ENCODE measurements around the gene PRKCE. TPM values are rescaled to one million over a fixed set of nuclear protein-coding genes. Genes with fewer than 3 reads are reported as not detected.
"Not testable (repeated sequence)": the region's sequence is repeated elsewhere in the genome, so short reads cannot be mapped to it uniquely, and the experiment has no call there.

PRKCE gene
- total RNA-seq, 2 donors from 2014 or later = 7.3 to 20.8 TPM

DNA sequence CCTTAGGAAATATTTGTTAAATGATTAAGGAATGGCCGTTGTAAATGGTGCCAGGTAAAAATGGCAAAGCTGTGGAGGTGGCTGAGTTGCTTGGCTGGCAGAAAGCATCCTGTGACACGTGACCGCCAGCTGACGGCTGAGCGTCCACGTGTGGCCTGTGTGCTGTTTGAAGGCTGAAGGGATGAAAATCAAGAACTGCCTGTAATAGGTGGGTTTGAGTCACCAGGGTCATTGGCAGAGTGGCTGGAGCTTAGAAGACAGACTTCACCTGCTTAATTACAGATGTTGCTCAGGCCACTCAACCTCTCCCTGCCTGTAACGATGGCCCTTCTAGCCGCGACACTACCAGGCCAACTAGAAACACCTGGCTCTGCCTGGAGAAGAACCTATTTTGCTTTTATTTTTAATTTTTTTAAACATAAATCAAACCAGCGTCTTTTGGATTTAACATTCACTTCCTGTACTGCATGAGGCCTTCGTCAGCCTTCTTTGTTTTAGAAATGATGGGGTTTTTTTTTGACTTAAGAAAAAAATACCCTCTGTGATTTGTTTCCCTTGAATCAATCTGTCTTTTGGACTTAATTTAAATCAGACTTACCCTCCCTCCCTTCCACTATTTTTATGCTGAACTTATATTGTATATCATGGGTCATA lies 206.5 kb downstream of the PRKCE start:
- no peaks in the 10 kb centered on the region for H3K27me3 ChIP-seq
- H3K36me3 ChIP-seq (replicated peaks in 1 of 2; ENCODE audit: insufficient read depth in 1 of 2, low read depth in 2 of 2) = no peaks in the 10 kb centered on the region
- TF ChIP-seq POLR2A (IDR thresholded peaks at IDR 0.05) = no peak
- ATAC-seq = peak; percentile 96
- WGBS, 2 donors = 31 to 44% methylated on average over 11 of the region's 11 CpGs
- H3K27ac ChIP-seq = peak overlapping the region in 3 of 4 donors; percentile 7 to 38 (median 32)
- peaks cover 23% of the 10 kb centered on the region for H3K4me1 ChIP-seq
- no peak overlapping the region for H3K4me3 ChIP-seq
- peak; percentile 84 to 89 (median 86) for DNase-seq
- H3K9me3 ChIP-seq = no peaks in the 10 kb centered on the region
- intact Hi-C loops (cut with DNase I) = no loop called here

DNA sequence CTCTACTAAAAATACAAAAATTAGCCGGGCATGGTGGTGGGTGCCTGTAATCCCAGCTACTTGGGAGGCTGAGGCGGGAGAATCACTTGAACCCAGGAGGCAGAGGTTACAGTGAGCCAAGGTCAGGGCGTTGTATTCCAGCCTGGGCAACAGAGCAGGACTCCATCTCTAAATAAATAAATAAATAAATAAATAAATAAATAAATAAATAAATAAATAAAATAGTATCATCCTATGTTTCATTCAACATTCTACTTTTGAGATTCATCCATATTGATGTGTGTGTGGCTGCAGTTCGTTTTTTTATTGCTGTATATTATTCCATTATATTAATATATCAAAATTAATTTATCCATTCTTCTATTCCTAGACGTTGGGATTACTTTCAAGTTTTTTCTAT lies 207.4 kb downstream of the PRKCE start:
- ATAC-seq; H3K9me3 ChIP-seq; H3K36me3 ChIP-seq (replicated peaks in 1 of 2; ENCODE audit: insufficient read depth in 1 of 2, low read depth in 2 of 2); intact Hi-C loops (cut with DNase I); H3K27me3 ChIP-seq; H3K4me3 ChIP-seq; H3K27ac ChIP-seq; DNase-seq: not testable (repeated sequence)
- WGBS, 2 donors = 86 to 88% methylated on average over 5 of the region's 5 CpGs
- peaks cover 17% of the 10 kb centered on the region for H3K4me1 ChIP-seq

DNA sequence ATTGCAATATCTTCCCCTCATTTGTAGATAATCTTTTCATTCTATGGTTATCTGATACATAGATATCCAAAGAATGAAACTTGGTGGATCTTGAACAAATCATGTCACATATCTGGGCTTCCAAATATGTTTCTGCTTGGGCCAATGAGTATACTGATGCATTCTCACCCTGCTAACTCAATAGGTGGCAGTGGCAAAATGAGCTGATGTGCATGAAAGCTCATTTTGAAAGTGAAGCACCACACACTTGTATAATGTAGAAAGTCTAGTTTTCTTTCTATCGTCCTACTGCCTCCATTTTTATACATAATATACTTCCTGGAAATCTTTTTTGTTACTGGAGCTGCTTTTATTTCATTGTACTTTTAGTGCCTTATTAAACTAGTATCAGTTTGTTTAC lies 208.2 kb downstream of the PRKCE start:
- no peaks in the 10 kb centered on the region for H3K9me3 ChIP-seq
- H3K27ac ChIP-seq = peak overlapping the region in 1 of 4 donors; percentile 24
- DNase-seq = no peak
- WGBS, 2 donors = 61 to 71% methylated on average over 1 of the region's 1 CpG
- no peak for ATAC-seq
- TF ChIP-seq POLR2A (IDR thresholded peaks at IDR 0.05) = no peak
- TF ChIP-seq, protein P1, sequence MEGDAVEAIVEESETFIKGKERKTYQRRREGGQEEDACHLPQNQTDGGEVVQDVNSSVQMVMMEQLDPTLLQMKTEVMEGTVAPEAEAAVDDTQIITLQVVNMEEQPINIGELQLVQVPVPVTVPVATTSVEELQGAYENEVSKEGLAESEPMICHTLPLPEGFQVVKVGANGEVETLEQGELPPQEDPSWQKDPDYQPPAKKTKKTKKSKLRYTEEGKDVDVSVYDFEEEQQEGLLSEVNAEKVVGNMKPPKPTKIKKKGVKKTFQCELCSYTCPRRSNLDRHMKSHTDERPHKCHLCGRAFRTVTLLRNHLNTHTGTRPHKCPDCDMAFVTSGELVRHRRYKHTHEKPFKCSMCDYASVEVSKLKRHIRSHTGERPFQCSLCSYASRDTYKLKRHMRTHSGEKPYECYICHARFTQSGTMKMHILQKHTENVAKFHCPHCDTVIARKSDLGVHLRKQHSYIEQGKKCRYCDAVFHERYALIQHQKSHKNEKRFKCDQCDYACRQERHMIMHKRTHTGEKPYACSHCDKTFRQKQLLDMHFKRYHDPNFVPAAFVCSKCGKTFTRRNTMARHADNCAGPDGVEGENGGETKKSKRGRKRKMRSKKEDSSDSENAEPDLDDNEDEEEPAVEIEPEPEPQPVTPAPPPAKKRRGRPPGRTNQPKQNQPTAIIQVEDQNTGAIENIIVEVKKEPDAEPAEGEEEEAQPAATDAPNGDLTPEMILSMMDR (IDR thresholded peaks at IDR 0.05) = no peak
- H3K36me3 ChIP-seq (replicated peaks in 1 of 2; ENCODE audit: insufficient read depth in 1 of 2, low read depth in 2 of 2) = no peaks in the 10 kb centered on the region
- H3K4me3 ChIP-seq = no peak overlapping the region
- H3K27me3 ChIP-seq = no peaks in the 10 kb centered on the region
- intact Hi-C loops (cut with DNase I) = no loop called here
- H3K4me1 ChIP-seq = peaks cover 17% of the 10 kb centered on the region

DNA sequence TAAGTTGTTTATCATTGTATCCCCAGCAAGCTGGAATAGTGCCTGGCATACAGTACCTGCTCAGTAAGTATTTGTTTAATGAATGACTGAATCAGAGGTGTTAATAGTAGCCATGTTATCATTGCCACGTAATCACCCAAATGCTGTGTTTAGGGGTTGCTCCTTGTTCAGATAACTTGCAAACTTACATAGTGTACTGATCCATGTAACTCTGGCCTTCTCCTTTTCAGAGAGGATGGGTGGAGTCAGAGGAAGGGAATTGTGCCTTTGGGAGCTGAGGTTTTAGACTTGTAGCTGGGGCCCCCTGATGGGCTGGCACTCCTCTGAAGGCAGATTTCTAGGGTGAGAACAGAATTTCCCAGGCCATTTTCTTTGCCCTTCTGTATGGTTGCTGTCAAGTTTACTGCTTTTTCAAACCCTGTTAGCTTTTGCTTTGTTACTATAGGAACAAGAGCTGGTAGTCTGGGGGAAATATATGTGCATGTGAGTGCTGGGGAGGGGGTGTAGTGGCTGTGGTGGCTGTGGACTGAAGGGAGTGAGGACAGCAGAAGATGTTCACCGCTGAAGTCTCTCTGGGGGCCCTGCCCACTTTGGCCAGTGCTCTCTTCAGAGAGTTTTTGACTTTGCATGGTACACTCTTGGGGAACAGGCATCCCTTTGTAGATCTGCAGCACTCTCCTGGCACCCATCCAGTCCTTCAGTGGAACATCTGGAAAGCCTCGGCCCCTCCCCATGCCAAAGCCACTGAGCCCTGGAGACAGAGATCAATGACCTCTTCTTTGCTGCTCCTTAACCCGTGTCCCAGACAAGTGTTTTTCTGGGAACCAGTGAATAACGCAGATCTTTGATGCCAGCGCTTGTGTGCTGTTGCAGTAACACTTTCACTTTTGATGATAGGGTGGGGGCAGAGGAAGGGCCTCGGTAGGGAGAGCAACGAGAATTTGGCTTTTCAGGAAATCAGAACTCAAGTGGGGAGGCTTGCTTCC lies 209.0 kb downstream of the PRKCE start:
- intact Hi-C loops (cut with DNase I) = no loop called here
- TF ChIP-seq POLR2A (IDR thresholded peaks at IDR 0.05) = no peak
- TF ChIP-seq, protein P1 (IDR thresholded peaks at IDR 0.05) = no peak
- Histone ChIP-seq H3K4me1 (peaks cover 17% of the 10 kb centered on the region), H3K4me3 (no peak overlapping the region), H3K36me3 (replicated peaks in 1 of 2; ENCODE audit: insufficient read depth in 1 of 2, low read depth in 2 of 2) (no peaks in the 10 kb centered on the region), H3K9me3 (no peaks in the 10 kb centered on the region), H3K27ac (peak overlapping the region in 2 of 4 donors; percentile 15 to 24), H3K27me3 (no peaks in the 10 kb centered on the region)
- peak; percentile 29 to 55 (median 46) for DNase-seq
- no peak for ATAC-seq
- 32 to 45% methylated on average over 6 to 8 of the region's 8 CpGs for WGBS, 2 donors

DNA sequence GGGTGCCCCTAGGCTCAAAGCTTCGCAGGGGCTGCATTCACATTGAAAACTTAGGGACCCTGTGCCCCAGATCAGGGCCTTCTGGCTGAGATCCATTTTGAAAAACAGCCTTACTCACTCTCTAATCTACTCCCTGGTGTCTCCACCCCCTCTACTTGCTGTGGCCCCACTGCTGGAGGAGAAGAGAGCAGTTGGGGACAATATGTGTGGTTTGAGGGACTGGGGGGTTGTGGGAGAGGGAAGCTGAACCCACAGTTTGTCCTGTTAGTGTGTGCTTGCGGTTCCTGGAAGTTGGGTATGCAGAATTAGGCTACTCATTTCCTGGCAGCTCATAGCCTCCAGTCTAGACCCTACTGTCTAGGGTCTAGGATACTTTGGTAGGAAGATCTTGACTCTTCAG lies 211.4 kb downstream of the PRKCE start:
- intact Hi-C loops (cut with DNase I) = no loop called here
- DNase-seq (peak in 1 of 4 donors; percentile 21), ATAC-seq (no peak)
- no peak overlapping the region for H3K27ac ChIP-seq
- peaks cover 9% of the 10 kb centered on the region for H3K4me1 ChIP-seq
- TF ChIP-seq, protein P1 (IDR thresholded peaks at IDR 0.05) = no peak
- TF ChIP-seq POLR2A (IDR thresholded peaks at IDR 0.05) = no peak
- no peaks in the 10 kb centered on the region for H3K9me3 ChIP-seq
- H3K36me3 ChIP-seq (replicated peaks in 1 of 2; ENCODE audit: insufficient read depth in 1 of 2, low read depth in 2 of 2) = no peaks in the 10 kb centered on the region
- H3K4me3 ChIP-seq = no peak overlapping the region
- 83 to 93% methylated on average over 2 of the region's 2 CpGs for WGBS, 2 donors
- no peaks in the 10 kb centered on the region for H3K27me3 ChIP-seq

All from body of pancreas (tissue), 4 donors.